Right lobe of liver (tissue), 4 donors: ENCODE results near the gene ATCAY.
"Not testable (repeated sequence)": the region's sequence is repeated elsewhere in the genome, so short reads cannot be mapped to it uniquely, and the experiment has no call there.

Experiments used
- POLR2A ChIP-seq: fragments of 450-650 bp; IDR thresholded peaks from one replicate; pipeline ENCODE4 v1.6.1; 2017; ENCODE audit warnings: antibody characterized with exemption, mild to moderate bottlenecking
- TF ChIP-seq, protein P1 (sequence below), 4 donors: fragments of 200-600 bp in 3 of 4; fragments of 450-650 bp in 1 of 4; IDR thresholded peaks; one replicate each; pipeline versions ENCODE4 v1.5.1 to v1.8.0; 2016 to 2022; ENCODE audit warnings: antibody characterized with exemption in 4 of 4, mild to moderate bottlenecking in 2 of 4
- donor health status: DM: no; HTN: no; CAD: no.
- donor health status: DM: no; HTN: no; CAD: no.
- donor health status: DM: no; HTN: yes; CAD: no.

GRCh38 chr19:3952755-3953276, 72.3 kb downstream of the ATCAY start:
- TF ChIP-seq, protein P1, sequence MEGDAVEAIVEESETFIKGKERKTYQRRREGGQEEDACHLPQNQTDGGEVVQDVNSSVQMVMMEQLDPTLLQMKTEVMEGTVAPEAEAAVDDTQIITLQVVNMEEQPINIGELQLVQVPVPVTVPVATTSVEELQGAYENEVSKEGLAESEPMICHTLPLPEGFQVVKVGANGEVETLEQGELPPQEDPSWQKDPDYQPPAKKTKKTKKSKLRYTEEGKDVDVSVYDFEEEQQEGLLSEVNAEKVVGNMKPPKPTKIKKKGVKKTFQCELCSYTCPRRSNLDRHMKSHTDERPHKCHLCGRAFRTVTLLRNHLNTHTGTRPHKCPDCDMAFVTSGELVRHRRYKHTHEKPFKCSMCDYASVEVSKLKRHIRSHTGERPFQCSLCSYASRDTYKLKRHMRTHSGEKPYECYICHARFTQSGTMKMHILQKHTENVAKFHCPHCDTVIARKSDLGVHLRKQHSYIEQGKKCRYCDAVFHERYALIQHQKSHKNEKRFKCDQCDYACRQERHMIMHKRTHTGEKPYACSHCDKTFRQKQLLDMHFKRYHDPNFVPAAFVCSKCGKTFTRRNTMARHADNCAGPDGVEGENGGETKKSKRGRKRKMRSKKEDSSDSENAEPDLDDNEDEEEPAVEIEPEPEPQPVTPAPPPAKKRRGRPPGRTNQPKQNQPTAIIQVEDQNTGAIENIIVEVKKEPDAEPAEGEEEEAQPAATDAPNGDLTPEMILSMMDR (IDR thresholded peaks at IDR 0.05) = not testable (repeated sequence)
- not testable (repeated sequence) for TF ChIP-seq POLR2A
